Measurements from ENCODE around the gene CBR3.
"Not testable (repeated sequence)": the region's sequence is repeated elsewhere in the genome, so short reads cannot be mapped to it uniquely, and the experiment has no call there.

CBR3 gene

DNA sequence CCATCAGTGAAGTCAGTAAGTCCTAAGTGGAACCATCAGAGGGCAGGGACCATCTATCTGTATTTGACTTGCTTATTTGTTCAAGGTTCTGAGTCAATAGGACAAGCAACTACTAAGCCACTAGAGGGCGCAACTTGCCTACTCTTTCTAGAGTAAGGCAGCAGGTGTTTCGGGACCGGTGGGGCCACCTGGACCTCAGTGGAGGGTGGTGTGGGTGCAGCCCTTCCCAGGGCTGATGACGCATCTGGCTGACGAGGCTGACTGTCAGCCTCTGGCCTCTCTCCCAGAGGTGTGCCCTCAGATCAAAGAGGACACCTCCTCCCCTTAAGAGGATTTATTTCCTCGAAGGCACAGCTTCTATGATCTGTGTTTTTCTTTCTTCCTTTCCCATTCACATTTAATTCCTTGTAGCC, 6.6 kb downstream of the CBR3 start:
- no peak overlapping the region for H3K4me3 ChIP-seq (replicated peaks; ENCODE audit: low read depth, low read length)
- peak; percentile 73 for DNase-seq (ENCODE audit: extremely low read depth, low read depth)
- TF ChIP-seq, protein P1, sequence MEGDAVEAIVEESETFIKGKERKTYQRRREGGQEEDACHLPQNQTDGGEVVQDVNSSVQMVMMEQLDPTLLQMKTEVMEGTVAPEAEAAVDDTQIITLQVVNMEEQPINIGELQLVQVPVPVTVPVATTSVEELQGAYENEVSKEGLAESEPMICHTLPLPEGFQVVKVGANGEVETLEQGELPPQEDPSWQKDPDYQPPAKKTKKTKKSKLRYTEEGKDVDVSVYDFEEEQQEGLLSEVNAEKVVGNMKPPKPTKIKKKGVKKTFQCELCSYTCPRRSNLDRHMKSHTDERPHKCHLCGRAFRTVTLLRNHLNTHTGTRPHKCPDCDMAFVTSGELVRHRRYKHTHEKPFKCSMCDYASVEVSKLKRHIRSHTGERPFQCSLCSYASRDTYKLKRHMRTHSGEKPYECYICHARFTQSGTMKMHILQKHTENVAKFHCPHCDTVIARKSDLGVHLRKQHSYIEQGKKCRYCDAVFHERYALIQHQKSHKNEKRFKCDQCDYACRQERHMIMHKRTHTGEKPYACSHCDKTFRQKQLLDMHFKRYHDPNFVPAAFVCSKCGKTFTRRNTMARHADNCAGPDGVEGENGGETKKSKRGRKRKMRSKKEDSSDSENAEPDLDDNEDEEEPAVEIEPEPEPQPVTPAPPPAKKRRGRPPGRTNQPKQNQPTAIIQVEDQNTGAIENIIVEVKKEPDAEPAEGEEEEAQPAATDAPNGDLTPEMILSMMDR (IDR thresholded peaks at IDR 0.05; ENCODE audit: low read depth, low read length, missing control alignments), result peak; percentile 82

DNA sequence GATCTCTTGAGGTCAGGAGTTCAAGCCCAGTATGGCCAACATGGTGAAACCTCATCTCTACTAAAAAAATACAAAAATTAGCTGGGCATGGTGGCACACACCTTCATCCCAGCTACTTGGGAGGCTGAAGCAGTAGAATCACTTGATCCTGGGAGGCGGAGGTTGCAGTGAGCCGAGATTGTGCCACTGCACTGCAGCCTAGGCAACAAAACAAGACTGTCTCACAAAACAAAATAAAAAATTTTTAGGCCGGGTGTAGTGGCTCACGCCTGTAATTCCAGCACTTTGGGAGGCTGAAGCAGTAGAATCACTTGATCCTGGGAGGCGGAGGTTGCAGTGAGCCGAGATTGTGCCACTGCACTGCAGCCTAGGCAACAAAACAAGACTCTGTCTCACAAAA, 9.4 kb downstream of the CBR3 start:
- H3K4me3 ChIP-seq (replicated peaks; ENCODE audit: low read depth, low read length); DNase-seq (ENCODE audit: extremely low read depth, low read depth): not testable (repeated sequence)

DNA sequence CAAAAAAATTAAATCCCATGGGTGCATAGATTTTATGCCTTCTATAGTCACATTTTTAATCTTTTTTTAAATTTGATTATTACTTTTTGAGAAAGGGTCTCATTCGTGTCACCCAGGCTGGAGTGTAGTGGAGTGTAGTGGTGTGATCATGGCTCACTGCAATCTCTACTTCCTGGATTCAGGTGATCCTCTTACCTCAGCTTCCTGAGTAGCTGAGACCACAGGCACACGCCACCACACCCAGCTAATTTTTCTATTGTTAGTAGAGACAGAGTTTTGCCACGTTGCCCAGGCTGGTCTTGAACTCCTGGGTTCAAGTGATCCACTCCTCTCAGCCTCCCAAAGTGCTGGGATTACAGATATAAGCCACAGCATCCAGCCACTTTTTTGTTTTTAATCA, 10.4 kb downstream of the CBR3 start:
- TF ChIP-seq, protein P1 (IDR thresholded peaks at IDR 0.05; ENCODE audit: low read depth, low read length, missing control alignments), result no peak
- DNase-seq (ENCODE audit: extremely low read depth, low read depth), result no peak
- no peak overlapping the region for H3K4me3 ChIP-seq (replicated peaks; ENCODE audit: low read depth, low read length)

DNA sequence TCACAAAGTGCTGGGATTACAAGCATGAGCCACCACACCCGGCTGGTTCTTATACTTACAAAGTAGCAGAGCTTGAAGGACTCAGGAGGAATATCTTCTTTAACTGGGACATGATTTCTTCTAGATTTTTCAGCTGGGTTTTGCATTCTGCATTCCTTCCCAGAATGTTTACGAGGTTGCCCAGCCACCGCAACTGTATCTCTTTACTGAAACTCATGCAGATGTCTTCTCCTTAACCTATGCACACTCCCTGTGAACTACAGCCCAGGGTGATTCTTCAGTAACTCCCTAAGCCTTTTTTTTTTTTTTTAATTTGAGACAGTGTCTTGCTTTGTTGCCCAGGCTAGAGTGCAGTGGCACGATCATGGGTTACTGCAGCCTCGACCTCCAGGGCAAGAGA, 13.0 kb downstream of the CBR3 start:
- TF ChIP-seq, protein P1 (IDR thresholded peaks at IDR 0.05; ENCODE audit: low read depth, low read length, missing control alignments), result no peak
- DNase-seq (ENCODE audit: extremely low read depth, low read depth), result no peak

DNA sequence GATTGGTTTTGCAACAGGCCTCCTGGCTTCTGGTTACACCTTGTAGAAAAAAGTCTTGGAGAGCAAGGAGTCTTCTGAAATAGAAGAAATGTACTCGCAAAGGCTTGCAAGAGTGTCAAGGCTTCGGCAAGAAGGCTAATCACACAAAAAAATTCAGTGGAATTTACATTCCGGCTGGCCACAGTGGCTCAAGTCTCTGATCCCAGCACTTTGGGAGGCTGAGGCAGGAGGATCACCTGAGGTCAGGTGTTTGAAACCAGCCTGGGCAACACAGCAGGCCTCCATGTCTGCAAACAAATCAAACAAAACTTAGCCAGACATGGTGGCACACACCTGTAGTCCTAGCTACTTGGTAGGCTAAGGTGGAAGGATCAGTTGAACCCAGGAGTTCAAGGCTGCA, 14.0 kb downstream of the CBR3 start:
- TF ChIP-seq, protein P1 (IDR thresholded peaks at IDR 0.05; ENCODE audit: low read depth, low read length, missing control alignments), result no peak
- no peak for DNase-seq (ENCODE audit: extremely low read depth, low read depth)
- H3K4me3 ChIP-seq (replicated peaks; ENCODE audit: low read depth, low read length), result no peak overlapping the region

More for the DNA sequence above, 13.0 kb downstream of the CBR3 start:
- H3K4me3 ChIP-seq (replicated peaks; ENCODE audit: low read depth, low read length), result no peak overlapping the region

DNA sequence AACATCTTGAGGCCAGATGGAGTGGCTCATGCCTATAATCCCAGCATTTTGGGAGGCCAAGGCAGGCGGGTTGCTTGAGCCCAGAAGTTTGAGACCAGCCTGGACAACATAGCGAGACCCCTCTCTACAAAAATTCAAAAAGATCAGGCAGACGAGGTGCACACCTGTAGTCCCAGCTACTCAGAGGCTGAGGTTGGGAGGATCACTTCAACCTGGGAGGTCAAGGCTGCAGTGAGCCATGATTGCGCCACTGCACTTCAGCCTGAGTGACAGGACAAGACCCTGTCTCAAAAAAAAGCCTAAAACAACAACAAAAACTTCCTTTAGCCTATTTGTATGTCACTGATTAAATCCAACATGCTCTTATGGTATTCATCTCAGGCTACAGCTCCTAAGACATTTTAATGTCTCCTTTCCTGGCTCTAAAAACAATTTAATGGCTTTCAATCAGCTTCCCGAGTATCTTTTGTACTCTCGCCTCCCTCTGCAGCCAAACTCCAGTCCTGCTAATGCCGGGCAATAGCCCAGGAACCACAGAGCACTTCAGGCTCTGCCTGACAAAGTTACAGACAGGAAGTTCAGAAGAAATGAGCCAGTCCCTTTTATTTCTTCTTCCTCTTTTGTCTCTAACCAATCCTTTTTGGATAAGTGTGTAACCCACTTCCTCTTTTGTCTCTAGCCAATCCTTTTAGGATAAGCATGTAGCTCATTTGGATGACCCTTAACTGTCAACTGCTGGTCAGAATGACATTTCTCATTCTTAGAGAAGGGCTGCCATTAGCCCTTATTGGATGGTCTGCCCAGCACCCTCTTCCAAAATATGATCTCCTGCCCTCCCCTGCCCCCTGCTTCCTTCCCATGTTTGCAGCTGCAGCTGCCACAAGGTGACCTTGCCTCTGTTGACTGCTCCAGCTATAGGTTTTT, 15.2 kb downstream of the CBR3 start:
- no peak overlapping the region for H3K4me3 ChIP-seq (replicated peaks; ENCODE audit: low read depth, low read length)
- no peak for DNase-seq (ENCODE audit: extremely low read depth, low read depth)
- TF ChIP-seq, protein P1 (IDR thresholded peaks at IDR 0.05; ENCODE audit: low read depth, low read length, missing control alignments), result no peak

DNA sequence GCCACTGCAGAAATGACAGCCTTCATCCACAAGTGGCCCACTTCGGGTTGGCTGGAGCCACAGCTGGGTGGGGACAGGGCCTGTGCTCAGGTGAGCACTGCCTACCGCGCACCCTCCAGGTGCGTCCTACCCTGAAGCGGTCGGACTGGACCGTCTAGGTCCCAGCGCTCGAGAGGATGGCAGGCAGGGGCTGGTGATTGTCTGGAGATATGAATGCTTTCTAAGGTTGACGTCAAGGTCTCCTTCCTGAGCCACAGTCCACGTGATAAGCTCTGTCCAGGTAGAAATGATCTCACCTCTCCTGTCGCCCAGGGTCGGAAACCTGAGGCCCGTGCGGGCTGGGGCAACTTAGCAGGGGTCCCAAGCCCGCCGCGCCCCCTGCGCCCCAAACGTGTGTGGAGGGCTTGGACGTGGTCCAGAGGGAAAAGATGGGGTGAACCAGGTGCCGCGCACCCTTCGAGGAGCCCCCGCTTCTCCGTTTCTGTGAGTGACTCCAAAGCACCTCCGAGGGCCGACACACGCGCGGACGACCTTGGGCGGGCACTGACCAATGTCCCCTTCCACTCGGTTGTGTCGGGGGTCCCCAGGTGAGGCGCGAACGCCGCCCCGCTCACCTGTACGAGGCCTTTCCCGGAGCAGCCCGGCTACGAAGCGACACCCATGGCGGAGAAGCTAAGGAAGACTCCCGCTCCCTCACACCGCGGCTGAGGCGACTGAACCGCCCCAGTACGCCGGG, 20.9 kb downstream of the CBR3 start:
- H3K4me3 ChIP-seq (replicated peaks; ENCODE audit: low read depth, low read length), result peak overlapping the region; percentile 58
- DNase-seq (ENCODE audit: extremely low read depth, low read depth), result no peak
- TF ChIP-seq, protein P1 (IDR thresholded peaks at IDR 0.05; ENCODE audit: low read depth, low read length, missing control alignments), result no peak
